ENCODE results near the gene CD9. TPM values are rescaled to one million over a fixed set of nuclear protein-coding genes. Genes with fewer than 3 reads are reported as not detected.

CD9 gene
- 287 and 641 TPM in 2 replicates for total RNA-seq

GRCh38 chr12:6200256-6201212 lies at the start of gene CD9:
CD9 (plus strand) TSS chr12:6200400; CDS start chr12:6200500, 100 bp downstream.

Other genes starting within 250 kb of the CD9 start
- gene VWF, start 75.7 kb upstream of the CD9 start, total RNA-seq = 4.4 and 6.5 TPM in 2 replicates
- gene PLEKHG6, start 110.3 kb downstream of the CD9 start, total RNA-seq = under 0.01 TPM in 1 of 2 replicates, not detected in the other
- 91.3 and 116 TPM in 2 replicates for gene TNFRSF1A, start 141.7 kb downstream of the CD9 start, total RNA-seq
- gene SCNN1A, start 175.2 kb downstream of the CD9 start, total RNA-seq = 0.58 and 1.4 TPM in 2 replicates
- 36.8 and 71.0 TPM in 2 replicates for gene LTBR, start 183.8 kb downstream of the CD9 start, total RNA-seq
- not detected in 2 replicates for gene CD27, start 244.6 kb downstream of the CD9 start, total RNA-seq